Activated naive CD8-positive, alpha-beta T cell treated with anti-CD3 and anti-CD28 coated beads, Interleukin-2, amount 10 ng/mL, durations not matched to agents 7 days and 5 days (primary cell): Measurements from ENCODE around the gene PAPSS1. TPM values are rescaled to one million over a fixed set of nuclear protein-coding genes. Genes with fewer than 3 reads are reported as not detected.

Experiments used
- ATAC-seq: fragments of 150-1000 bp; cut with Tn5 transposase; one replicate; pipeline ENCODE4 v1.10.0; 2021; ENCODE audit warnings: low read depth, moderate library complexity
- POLR2A ChIA-PET: fragments of 350-600 bp; sonication (Branson Sonifier 250); formaldehyde crosslinking; loops from one replicate; lab custom pipeline; 2021; ENCODE audit warnings: antibody characterized with exemption; lab: Charles Lee
- DNase-seq: peaks from one replicate; pipeline ENCODE4 v3.0.0; 2021
- H3K27ac Mint-ChIP-seq: one replicate; pipeline ENCODE4 v1.8.0; 2022; ENCODE audit warnings: mild to moderate bottlenecking, mixed read lengths
- H3K27me3 Mint-ChIP-seq: one replicate; pipeline ENCODE4 v1.8.0; 2022; ENCODE audit warnings: mild to moderate bottlenecking, moderate library complexity, mixed read lengths
- H3K36me3 Mint-ChIP-seq: one replicate; pipeline ENCODE4 v1.8.0; 2021; ENCODE audit warnings: mild to moderate bottlenecking, mixed read lengths
- H3K4me1 Mint-ChIP-seq: one replicate; pipeline ENCODE4 v1.8.0; 2021; ENCODE audit warnings: mixed read lengths
- H3K4me3 Mint-ChIP-seq: one replicate; pipeline ENCODE4 v1.8.0; 2022; ENCODE audit warnings: mild to moderate bottlenecking, moderate library complexity, mixed read lengths
- H3K9me3 Mint-ChIP-seq: one replicate; pipeline ENCODE4 v1.8.0; 2021; ENCODE audit warnings: mixed read lengths
- total RNA-seq, 2 experiments: library from RNA; stranded (reverse); gene quantifications; one replicate each; pipeline ENCODE4 v1.2.3, GENCODE V29; 2021

PAPSS1 gene
- total RNA-seq, 2 experiments from 2014 or later: 19.1 to 20.3 TPM

GRCh38 chr4:107622006-107622405, 98.0 kb downstream of the PAPSS1 start:
- Mint-ChIP-seq H3K9me3 (peaks cover 7% of the 10 kb centered on the region), H3K4me3 (no peak overlapping the region), H3K4me1 (no peaks in the 10 kb centered on the region), H3K27me3 (no peaks in the 10 kb centered on the region), H3K27ac (no peak overlapping the region), H3K36me3 (peaks cover 8% of the 10 kb centered on the region)
- POLR2A ChIA-PET: no interaction called here
- no peak for DNase-seq
- ATAC-seq: no peak

- no peaks in the 10 kb centered on the region for H3K27me3 Mint-ChIP-seq
- no peak for DNase-seq
- H3K9me3 Mint-ChIP-seq: peaks cover 6% of the 10 kb centered on the region
- no peaks in the 10 kb centered on the region for H3K4me1 Mint-ChIP-seq
- no peak overlapping the region for H3K4me3 Mint-ChIP-seq
- POLR2A ChIA-PET: no interaction called here
- H3K27ac Mint-ChIP-seq: no peak overlapping the region
- H3K36me3 Mint-ChIP-seq: peaks cover 10% of the 10 kb centered on the region
- no peak for ATAC-seq
These were observed 100.3 kb downstream of the PAPSS1 start for GRCh38 chr4:107619731-107620130.

- peaks cover 11% of the 10 kb centered on the region for H3K36me3 Mint-ChIP-seq
- H3K9me3 Mint-ChIP-seq: peaks cover 5% of the 10 kb centered on the region
- no peak for DNase-seq
- POLR2A ChIA-PET: no interaction called here
- H3K4me1 Mint-ChIP-seq: no peaks in the 10 kb centered on the region
- H3K27ac Mint-ChIP-seq: no peak overlapping the region
- no peak overlapping the region for H3K4me3 Mint-ChIP-seq
- no peaks in the 10 kb centered on the region for H3K27me3 Mint-ChIP-seq
- ATAC-seq: no peak
These were observed 101.0 kb downstream of the PAPSS1 start for GRCh38 chr4:107619066-107619465.

- Mint-ChIP-seq H3K4me1 (no peaks in the 10 kb centered on the region), H3K27me3 (no peaks in the 10 kb centered on the region), H3K4me3 (no peak overlapping the region), H3K27ac (no peak overlapping the region), H3K36me3 (peaks cover 8% of the 10 kb centered on the region), H3K9me3 (peaks cover 3% of the 10 kb centered on the region)
- no peak for ATAC-seq
- POLR2A ChIA-PET: no interaction called here
- no peak for DNase-seq
These were observed 101.4 kb downstream of the PAPSS1 start for GRCh38 chr4:107618656-107619055.

- Mint-ChIP-seq H3K4me3 (no peak overlapping the region), H3K27me3 (no peaks in the 10 kb centered on the region), H3K36me3 (peaks cover 12% of the 10 kb centered on the region), H3K4me1 (no peaks in the 10 kb centered on the region), H3K9me3 (peaks cover 5% of the 10 kb centered on the region), H3K27ac (no peak overlapping the region)
- no peak for DNase-seq
- no peak for ATAC-seq
- POLR2A ChIA-PET: no interaction called here
These were observed 103.1 kb downstream of the PAPSS1 start for GRCh38 chr4:107616838-107617389.

GRCh38 chr4:107615809-107616208, 104.2 kb downstream of the PAPSS1 start:
- Mint-ChIP-seq H3K27me3 (no peaks in the 10 kb centered on the region), H3K27ac (no peak overlapping the region)
- POLR2A ChIA-PET: no interaction called here

GRCh38 chr4:107603430-107603829, 116.6 kb downstream of the PAPSS1 start:
- no peak overlapping the region for H3K4me3 Mint-ChIP-seq
- H3K4me1 Mint-ChIP-seq: no peaks in the 10 kb centered on the region
- H3K27ac Mint-ChIP-seq: no peak overlapping the region
- H3K27me3 Mint-ChIP-seq: peaks cover 5% of the 10 kb centered on the region
- DNase-seq (no peak), ATAC-seq (no peak)
- H3K36me3 Mint-ChIP-seq: no peaks in the 10 kb centered on the region
- POLR2A ChIA-PET: no interaction called here
- no peaks in the 10 kb centered on the region for H3K9me3 Mint-ChIP-seq

More at GRCh38 chr4:107615809-107616208, 104.2 kb downstream of the PAPSS1 start:
- H3K36me3 Mint-ChIP-seq: peaks cover 12% of the 10 kb centered on the region
- no peaks in the 10 kb centered on the region for H3K4me1 Mint-ChIP-seq
- peaks cover 8% of the 10 kb centered on the region for H3K9me3 Mint-ChIP-seq
- no peak overlapping the region for H3K4me3 Mint-ChIP-seq
- no peak for ATAC-seq
- no peak for DNase-seq

- no peak overlapping the region for H3K27ac Mint-ChIP-seq
- no peak for DNase-seq
These were observed 119.1 kb downstream of the PAPSS1 start for GRCh38 chr4:107600983-107601382.

GRCh38 chr4:107600436-107600835, 119.6 kb downstream of the PAPSS1 start:
- Mint-ChIP-seq H3K4me3 (no peak overlapping the region), H3K9me3 (no peaks in the 10 kb centered on the region), H3K36me3 (no peaks in the 10 kb centered on the region), H3K4me1 (no peaks in the 10 kb centered on the region), H3K27me3 (peaks cover 2% of the 10 kb centered on the region), H3K27ac (no peak overlapping the region)
- ATAC-seq (no peak), DNase-seq (no peak)
- POLR2A ChIA-PET: no interaction called here

More at GRCh38 chr4:107600983-107601382, 119.1 kb downstream of the PAPSS1 start:
- no peak for ATAC-seq
- POLR2A ChIA-PET: no interaction called here
- Mint-ChIP-seq H3K9me3 (no peaks in the 10 kb centered on the region), H3K36me3 (no peaks in the 10 kb centered on the region), H3K4me3 (no peak overlapping the region), H3K27me3 (peaks cover 5% of the 10 kb centered on the region), H3K4me1 (no peaks in the 10 kb centered on the region)

GRCh38 chr4:107599841-107600240, 120.2 kb downstream of the PAPSS1 start:
- POLR2A ChIA-PET: no interaction called here
- Mint-ChIP-seq H3K36me3 (no peaks in the 10 kb centered on the region), H3K27ac (no peak overlapping the region), H3K4me3 (no peak overlapping the region), H3K9me3 (no peaks in the 10 kb centered on the region), H3K27me3 (peaks cover 2% of the 10 kb centered on the region), H3K4me1 (no peaks in the 10 kb centered on the region)
- DNase-seq (no peak), ATAC-seq (no peak)

- H3K27me3 Mint-ChIP-seq: no peaks in the 10 kb centered on the region
- POLR2A ChIA-PET: no interaction called here
- H3K9me3 Mint-ChIP-seq: peaks cover 3% of the 10 kb centered on the region
- DNase-seq (no peak), ATAC-seq (no peak)
- H3K27ac Mint-ChIP-seq: no peak overlapping the region
- no peaks in the 10 kb centered on the region for H3K4me1 Mint-ChIP-seq
- H3K4me3 Mint-ChIP-seq: no peak overlapping the region
- H3K36me3 Mint-ChIP-seq: no peaks in the 10 kb centered on the region
These were observed 126.8 kb downstream of the PAPSS1 start for GRCh38 chr4:107593230-107593629.

GRCh38 chr4:107592519-107592918, 127.5 kb downstream of the PAPSS1 start:
- H3K4me1 Mint-ChIP-seq: no peaks in the 10 kb centered on the region
- no peak overlapping the region for H3K27ac Mint-ChIP-seq
- POLR2A ChIA-PET: no interaction called here
- H3K27me3 Mint-ChIP-seq: no peaks in the 10 kb centered on the region
- peaks cover 3% of the 10 kb centered on the region for H3K9me3 Mint-ChIP-seq
- H3K36me3 Mint-ChIP-seq: no peaks in the 10 kb centered on the region
- ATAC-seq: no peak
- H3K4me3 Mint-ChIP-seq: no peak overlapping the region
- no peak for DNase-seq

GRCh38 chr4:107589269-107589668, 130.8 kb downstream of the PAPSS1 start:
- no peak overlapping the region for H3K4me3 Mint-ChIP-seq
- H3K27me3 Mint-ChIP-seq: no peaks in the 10 kb centered on the region
- DNase-seq (no peak), ATAC-seq (no peak)
- POLR2A ChIA-PET: no interaction called here
- H3K9me3 Mint-ChIP-seq: peaks cover 6% of the 10 kb centered on the region
- H3K36me3 Mint-ChIP-seq: no peaks in the 10 kb centered on the region
- no peak overlapping the region for H3K27ac Mint-ChIP-seq
- H3K4me1 Mint-ChIP-seq: no peaks in the 10 kb centered on the region

- Mint-ChIP-seq H3K36me3 (no peaks in the 10 kb centered on the region), H3K4me1 (no peaks in the 10 kb centered on the region), H3K4me3 (no peak overlapping the region), H3K27ac (no peak overlapping the region), H3K9me3 (peaks cover 8% of the 10 kb centered on the region), H3K27me3 (peaks cover 4% of the 10 kb centered on the region)
- POLR2A ChIA-PET: no interaction called here
- ATAC-seq (no peak), DNase-seq (no peak)
These were observed 133.7 kb downstream of the PAPSS1 start for GRCh38 chr4:107586371-107586770.

GRCh38 chr4:107579099-107579498, 140.9 kb downstream of the PAPSS1 start:
- Mint-ChIP-seq H3K9me3 (peaks cover 2% of the 10 kb centered on the region), H3K36me3 (no peaks in the 10 kb centered on the region), H3K27ac (no peak overlapping the region), H3K4me1 (no peaks in the 10 kb centered on the region), H3K4me3 (no peak overlapping the region), H3K27me3 (peaks cover 6% of the 10 kb centered on the region)
- ATAC-seq (no peak), DNase-seq (no peak)
- POLR2A ChIA-PET: no interaction called here
